Liver (tissue), 9 donors: ENCODE measurements around the gene CCSAP. TPM values are rescaled to one million over a fixed set of nuclear protein-coding genes. Genes with fewer than 3 reads are reported as not detected.

ENCODE experiments used
- DNase-seq: peaks from one replicate; pipeline ENCODE4 v3.0.0-alpha.2; 2017; ENCODE audit warnings: low spot score
- H3K27ac ChIP-seq, 2 donors: one replicate each; pipeline ENCODE4 v1.7.0; 2013; ENCODE audit warnings: inconsistent platforms in 2 of 2, low read length in 2 of 2, control low read depth in 1 of 2, low read depth in 1 of 2, mild to moderate bottlenecking in 1 of 2
- H3K27me3 ChIP-seq, 4 donors: one replicate each; pipeline versions ENCODE4 v1.6.1 to v1.7.0; 2013; ENCODE audit warnings: low read length in 3 of 4, inconsistent platforms in 1 of 4, mild to moderate bottlenecking in 1 of 4, moderate library complexity in 1 of 4; ENCODE audit not compliant: control insufficient read depth in 4 of 4, insufficient read depth in 4 of 4
- H3K36me3 ChIP-seq, 4 donors: one replicate each; pipeline versions ENCODE4 v1.6.1 to v1.7.0; 2013; ENCODE audit warnings: low read length in 3 of 4, mild to moderate bottlenecking in 3 of 4, low read depth in 1 of 4, moderate library complexity in 1 of 4; ENCODE audit not compliant: control insufficient read depth in 4 of 4, insufficient read depth in 3 of 4
- H3K4me1 ChIP-seq, 4 donors: one replicate each; pipeline versions ENCODE4 v1.6.1 to v1.7.0; 2013; ENCODE audit warnings: low read length in 3 of 4, mild to moderate bottlenecking in 3 of 4, moderate library complexity in 1 of 4; ENCODE audit not compliant: control insufficient read depth in 4 of 4, insufficient read depth in 4 of 4
- H3K4me3 ChIP-seq, 3 donors: one replicate each; pipeline versions ENCODE4 v1.6.1 to v1.7.0; 2013; ENCODE audit warnings: low read length in 3 of 3, control low read depth in 1 of 3, low read depth in 1 of 3, mild to moderate bottlenecking in 1 of 3
- H3K9ac ChIP-seq, 2 donors: one replicate each; pipeline ENCODE4 v1.7.0; 2013; ENCODE audit warnings: low read length in 2 of 2, mild to moderate bottlenecking in 2 of 2, moderate library complexity in 2 of 2, control low read depth in 1 of 2, low read depth in 1 of 2
- H3K9me3 ChIP-seq, 4 donors: one replicate each; pipeline versions ENCODE4 v1.6.1 to v1.7.0; 2013; ENCODE audit warnings: low read length in 3 of 4; ENCODE audit not compliant: control insufficient read depth in 4 of 4
- CTCF ChIP-seq: fragments of 150-350 bp; IDR thresholded peaks from 2 replicates; pipeline ENCODE4 v1.5.1; 2017; ENCODE audit warnings: improper control_type of control experiment, low read depth, low read length; ENCODE audit not compliant: missing input control
- EGR1 ChIP-seq, 2 donors: IDR thresholded peaks; 2 replicates each; pipeline ENCODE4 v1.6.1; 2016 to 2018; ENCODE audit warnings: antibody characterized with exemption in 2 of 2, low read depth in 2 of 2
- FOXA1 ChIP-seq: IDR thresholded peaks from 2 replicates; pipeline ENCODE4 v1.6.1; 2016; ENCODE audit warnings: antibody characterized with exemption
- FOXA2 ChIP-seq: IDR thresholded peaks from 2 replicates; pipeline ENCODE4 v1.6.1; 2016; ENCODE audit warnings: antibody characterized with exemption
- GABPA ChIP-seq, 2 donors: IDR thresholded peaks in 1 of 2; conservative IDR thresholded peaks in 1 of 2; 2 replicates each; pipeline ENCODE4 v1.6.1; 2016; ENCODE audit warnings: antibody characterized with exemption in 2 of 2, mild to moderate bottlenecking in 1 of 2, moderate library complexity in 1 of 2
- HNF4A ChIP-seq, 2 donors: conservative IDR thresholded peaks; 2 replicates each; pipeline ENCODE4 v1.6.1; 2016; ENCODE audit warnings: antibody characterized with exemption in 2 of 2, mild to moderate bottlenecking in 2 of 2
- HNF4G ChIP-seq: IDR thresholded peaks from 2 replicates; pipeline ENCODE4 v1.6.1; 2016; ENCODE audit warnings: antibody characterized with exemption
- JUND ChIP-seq, 2 donors: IDR thresholded peaks; 2 replicates each; pipeline ENCODE4 v1.6.1; 2016; ENCODE audit warnings: antibody characterized with exemption in 2 of 2
- NR2F2 ChIP-seq: IDR thresholded peaks from 2 replicates; pipeline ENCODE4 v1.6.1; 2016; ENCODE audit warnings: antibody characterized with exemption
- RAD21 ChIP-seq, 2 donors: IDR thresholded peaks; 2 replicates each; pipeline ENCODE4 v1.6.1; 2016; ENCODE audit warnings: antibody characterized with exemption in 2 of 2, mild to moderate bottlenecking in 2 of 2
- RXRA ChIP-seq, 2 donors: IDR thresholded peaks; 2 replicates each; pipeline ENCODE4 v1.6.1; 2017 to 2018; ENCODE audit warnings: antibody characterized with exemption in 2 of 2, mild to moderate bottlenecking in 1 of 2
- SP1 ChIP-seq: IDR thresholded peaks from 2 replicates; pipeline ENCODE4 v1.6.1; 2018; ENCODE audit warnings: antibody characterized with exemption, mild to moderate bottlenecking
- TAF1 ChIP-seq: conservative IDR thresholded peaks from 2 replicates; pipeline ENCODE4 v1.6.1; 2016; ENCODE audit warnings: antibody characterized with exemption, mild to moderate bottlenecking
- YY1 ChIP-seq: IDR thresholded peaks from 2 replicates; pipeline ENCODE4 v1.6.1; 2016; ENCODE audit warnings: antibody characterized with exemption, mild to moderate bottlenecking
- ZBTB33 ChIP-seq: IDR thresholded peaks from 2 replicates; pipeline ENCODE4 v1.6.1; 2016; ENCODE audit warnings: antibody characterized with exemption
- WGBS: extraction: QIAGEN DNeasy Blood & Tissue Kit; methylation state at CpG from one replicate; pipeline ENCODE4 v1.1.7; 2013; 5-methylcytosine and 5-hydroxymethylcytosine counted together
- polyA plus RNA-seq, 2 donors: library from polyadenylated mRNA; stranded (reverse) in 1 of 2; unstranded in 1 of 2; fragments of 200-250 nt in 1 of 2; fragments of >200 nt in 1 of 2; fragmentation: Nextera tagmentation in 1 of 2; extraction: Ambion mirVana in 1 of 2; gene quantifications; one replicate each; pipeline versions ENCODE4 v1.2.1 to v1.2.3, GENCODE V29; 2013 to 2015
- total RNA-seq, 2 donors: library from RNA; depleted of rRNA; stranded (reverse); fragments of >200 nt; gene quantifications; one replicate each; pipeline ENCODE4 v1.2.3, GENCODE V29; 2014
- TF ChIP-seq, protein P1 (sequence below): IDR thresholded peaks from 2 replicates; pipeline ENCODE4 v1.6.1; 2016; ENCODE audit warnings: antibody characterized with exemption
- TF ChIP-seq, protein P2 (sequence below): IDR thresholded peaks from 2 replicates; pipeline ENCODE4 v1.6.1; 2016; ENCODE audit warnings: antibody characterized with exemption
- TF ChIP-seq, protein P3 (sequence below): IDR thresholded peaks from 2 replicates; pipeline ENCODE4 v1.6.1; 2016; ENCODE audit warnings: antibody characterized with exemption, mild to moderate bottlenecking
- donor health status: healthy.
- donor health status: healthy.
- donor health status: healthy.
- donor health status: healthy.
- donor health status: healthy.

Gene CCSAP
- total and polyA plus RNA-seq, 4 donors, result 0.77 to 4.6 (median 1.7) TPM

DNA sequence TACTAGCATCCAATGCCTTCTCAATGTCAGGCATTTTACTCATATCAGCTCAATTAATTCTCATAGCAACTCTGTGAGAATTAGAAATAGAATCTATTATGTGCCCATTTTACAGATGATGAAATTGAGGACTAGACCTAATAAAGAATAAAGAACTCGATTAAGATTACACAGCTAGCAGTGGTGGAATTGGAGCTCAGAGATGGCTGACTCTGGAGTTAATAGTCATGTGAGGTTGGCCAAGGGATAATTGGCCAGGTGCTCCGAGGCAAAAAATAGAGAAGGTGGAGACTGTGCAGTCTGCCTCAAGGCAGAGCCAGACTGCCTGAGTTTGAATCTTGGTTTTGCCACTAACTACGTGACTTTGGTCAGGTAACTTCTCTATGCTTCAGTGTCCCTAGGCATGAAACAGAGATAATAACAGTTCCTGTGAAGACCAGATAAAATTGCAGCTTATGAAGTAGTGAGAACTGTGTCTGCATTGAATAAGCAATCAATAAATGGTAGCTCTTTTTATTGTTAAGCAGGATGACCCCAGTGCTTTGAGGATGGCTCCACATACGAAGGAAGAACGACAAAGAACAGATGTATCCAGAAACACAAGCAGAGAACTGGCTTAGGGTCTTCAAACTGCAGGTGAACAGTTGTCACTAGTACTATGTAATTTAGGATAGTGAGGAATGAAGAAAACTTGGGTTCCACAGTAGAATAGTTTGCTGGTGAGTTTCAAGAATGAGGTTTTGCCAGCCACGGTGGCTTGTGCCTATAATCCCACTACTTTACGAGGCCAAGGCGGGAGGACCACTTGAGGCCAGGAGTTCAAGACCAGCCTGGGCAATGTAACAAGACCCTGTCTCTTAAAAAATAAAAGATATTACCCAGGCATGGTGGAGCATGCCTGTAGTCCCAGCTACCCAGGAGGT is 6.9 kb upstream of the CCSAP start (continued):
- TF ChIP-seq TAF1, result no peak
- no peak for TF ChIP-seq NR2F2
- no peak for TF ChIP-seq ZBTB33

GRCh38 chr1:229347528-229347927 is 4.7 kb upstream of the CCSAP start:
- Histone ChIP-seq H3K4me1 (peaks cover 4 to 7% (median 6%) of the 10 kb centered on the region in 4 donors), H3K4me3 (no peak overlapping the region), H3K27ac (no peak overlapping the region), H3K9ac (no peak overlapping the region), H3K9me3 (no peaks in the 10 kb centered on the region), H3K36me3 (no peaks in the 10 kb centered on the region), H3K27me3 (no peaks in the 10 kb centered on the region)
- WGBS, result 78% methylated on average over 3 of the region's 3 CpGs
- DNase-seq, result no peak
- TF ChIP-seq, protein P1, sequence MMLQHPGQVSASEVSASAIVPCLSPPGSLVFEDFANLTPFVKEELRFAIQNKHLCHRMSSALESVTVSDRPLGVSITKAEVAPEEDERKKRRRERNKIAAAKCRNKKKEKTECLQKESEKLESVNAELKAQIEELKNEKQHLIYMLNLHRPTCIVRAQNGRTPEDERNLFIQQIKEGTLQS, result no peak

GRCh38 chr1:229344937-229345684 is 2.3 kb upstream of the CCSAP start:
- DNase-seq, result no peak
- Histone ChIP-seq H3K27me3 (no peaks in the 10 kb centered on the region), H3K27ac (no peak overlapping the region), H3K9ac (no peak overlapping the region), H3K4me1 (peaks cover 6 to 17% (median 11%) of the 10 kb centered on the region in 4 donors), H3K36me3 (no peaks in the 10 kb centered on the region), H3K4me3 (no peak overlapping the region), H3K9me3 (no peaks in the 10 kb centered on the region)
- whole genome bisulfite sequencing, result 86% methylated on average over 8 of the region's 8 CpGs
- TF ChIP-seq JUND (IDR thresholded peaks at IDR 0.05) (no peak), YY1 (no peak), RAD21 (IDR thresholded peaks at IDR 0.05) (no peak), CTCF (no peak), SP1 (no peak), TAF1 (no peak), GABPA (IDR thresholded peaks at IDR 0.05 in 1 of 2, conservative IDR thresholded peaks at IDR 0.05 in 1 of 2) (no peak), EGR1 (IDR thresholded peaks at IDR 0.05; ENCODE audit: low read depth in 2 of 2) (no peak), ZBTB33 (no peak), NR2F2 (no peak), FOXA2 (no peak), FOXA1 (no peak), RXRA (IDR thresholded peaks at IDR 0.05) (no peak), HNF4A (conservative IDR thresholded peaks at IDR 0.05) (no peak), HNF4G (no peak)
- TF ChIP-seq, protein P2, sequence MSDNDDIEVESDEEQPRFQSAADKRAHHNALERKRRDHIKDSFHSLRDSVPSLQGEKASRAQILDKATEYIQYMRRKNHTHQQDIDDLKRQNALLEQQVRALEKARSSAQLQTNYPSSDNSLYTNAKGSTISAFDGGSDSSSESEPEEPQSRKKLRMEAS, result no peak
- TF ChIP-seq, protein P1, result no peak
- TF ChIP-seq, protein P3, sequence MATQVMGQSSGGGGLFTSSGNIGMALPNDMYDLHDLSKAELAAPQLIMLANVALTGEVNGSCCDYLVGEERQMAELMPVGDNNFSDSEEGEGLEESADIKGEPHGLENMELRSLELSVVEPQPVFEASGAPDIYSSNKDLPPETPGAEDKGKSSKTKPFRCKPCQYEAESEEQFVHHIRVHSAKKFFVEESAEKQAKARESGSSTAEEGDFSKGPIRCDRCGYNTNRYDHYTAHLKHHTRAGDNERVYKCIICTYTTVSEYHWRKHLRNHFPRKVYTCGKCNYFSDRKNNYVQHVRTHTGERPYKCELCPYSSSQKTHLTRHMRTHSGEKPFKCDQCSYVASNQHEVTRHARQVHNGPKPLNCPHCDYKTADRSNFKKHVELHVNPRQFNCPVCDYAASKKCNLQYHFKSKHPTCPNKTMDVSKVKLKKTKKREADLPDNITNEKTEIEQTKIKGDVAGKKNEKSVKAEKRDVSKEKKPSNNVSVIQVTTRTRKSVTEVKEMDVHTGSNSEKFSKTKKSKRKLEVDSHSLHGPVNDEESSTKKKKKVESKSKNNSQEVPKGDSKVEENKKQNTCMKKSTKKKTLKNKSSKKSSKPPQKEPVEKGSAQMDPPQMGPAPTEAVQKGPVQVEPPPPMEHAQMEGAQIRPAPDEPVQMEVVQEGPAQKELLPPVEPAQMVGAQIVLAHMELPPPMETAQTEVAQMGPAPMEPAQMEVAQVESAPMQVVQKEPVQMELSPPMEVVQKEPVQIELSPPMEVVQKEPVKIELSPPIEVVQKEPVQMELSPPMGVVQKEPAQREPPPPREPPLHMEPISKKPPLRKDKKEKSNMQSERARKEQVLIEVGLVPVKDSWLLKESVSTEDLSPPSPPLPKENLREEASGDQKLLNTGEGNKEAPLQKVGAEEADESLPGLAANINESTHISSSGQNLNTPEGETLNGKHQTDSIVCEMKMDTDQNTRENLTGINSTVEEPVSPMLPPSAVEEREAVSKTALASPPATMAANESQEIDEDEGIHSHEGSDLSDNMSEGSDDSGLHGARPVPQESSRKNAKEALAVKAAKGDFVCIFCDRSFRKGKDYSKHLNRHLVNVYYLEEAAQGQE, result no peak
